GM19099 (cell line): ENCODE results near the gene CLN6.

Experiments used
- POLR2A ChIP-seq: IDR thresholded peaks from 3 replicates; pipeline ENCODE4 v1.6.1; 2011; ENCODE audit warnings: low read depth; ENCODE audit not compliant: insufficient read length; ENCODE audit errors: extremely low read depth

The CLN6 gene

DNA sequence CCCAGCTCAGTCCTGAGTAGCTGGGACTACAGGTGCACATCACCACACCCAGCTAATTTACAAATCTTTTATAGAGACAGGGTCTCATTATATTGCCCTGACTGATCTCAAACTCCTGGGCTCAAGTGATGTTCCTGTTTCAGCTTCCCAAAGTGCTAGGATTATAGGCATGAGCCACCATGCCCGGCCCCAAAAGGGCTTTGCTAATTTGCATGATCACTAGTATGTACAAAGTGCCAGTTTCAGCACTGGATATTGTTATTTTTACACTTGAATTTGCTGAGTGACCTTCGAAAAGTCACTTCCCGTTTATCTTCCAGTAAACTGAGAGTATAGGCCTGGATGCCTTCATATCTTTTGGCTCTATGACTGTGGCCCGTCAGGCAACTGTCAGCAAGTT lies 12.2 kb downstream of the CLN6 start:
- TF ChIP-seq POLR2A: no peak

DNA sequence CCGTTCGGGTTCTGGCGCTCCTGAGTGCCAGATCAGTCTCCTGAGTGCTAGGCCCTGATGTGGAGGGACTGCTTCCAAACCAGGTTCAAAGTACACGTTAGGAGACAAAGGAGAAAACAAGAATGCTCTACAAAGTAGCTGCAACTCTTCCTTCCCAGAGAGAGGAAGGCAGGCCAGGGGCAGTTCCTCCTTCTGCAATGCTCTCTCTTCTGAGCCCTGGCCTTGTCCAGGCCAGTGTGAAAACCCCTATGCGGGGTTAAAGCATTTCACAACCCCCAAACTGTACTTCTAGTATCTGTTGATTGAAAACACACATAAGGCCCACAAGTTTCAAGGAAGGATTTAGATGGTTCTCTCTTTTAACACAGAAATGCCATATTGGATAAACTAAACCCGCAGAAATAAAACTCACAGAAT lies 14.7 kb downstream of the CLN6 start:
- TF ChIP-seq POLR2A: no peak

DNA sequence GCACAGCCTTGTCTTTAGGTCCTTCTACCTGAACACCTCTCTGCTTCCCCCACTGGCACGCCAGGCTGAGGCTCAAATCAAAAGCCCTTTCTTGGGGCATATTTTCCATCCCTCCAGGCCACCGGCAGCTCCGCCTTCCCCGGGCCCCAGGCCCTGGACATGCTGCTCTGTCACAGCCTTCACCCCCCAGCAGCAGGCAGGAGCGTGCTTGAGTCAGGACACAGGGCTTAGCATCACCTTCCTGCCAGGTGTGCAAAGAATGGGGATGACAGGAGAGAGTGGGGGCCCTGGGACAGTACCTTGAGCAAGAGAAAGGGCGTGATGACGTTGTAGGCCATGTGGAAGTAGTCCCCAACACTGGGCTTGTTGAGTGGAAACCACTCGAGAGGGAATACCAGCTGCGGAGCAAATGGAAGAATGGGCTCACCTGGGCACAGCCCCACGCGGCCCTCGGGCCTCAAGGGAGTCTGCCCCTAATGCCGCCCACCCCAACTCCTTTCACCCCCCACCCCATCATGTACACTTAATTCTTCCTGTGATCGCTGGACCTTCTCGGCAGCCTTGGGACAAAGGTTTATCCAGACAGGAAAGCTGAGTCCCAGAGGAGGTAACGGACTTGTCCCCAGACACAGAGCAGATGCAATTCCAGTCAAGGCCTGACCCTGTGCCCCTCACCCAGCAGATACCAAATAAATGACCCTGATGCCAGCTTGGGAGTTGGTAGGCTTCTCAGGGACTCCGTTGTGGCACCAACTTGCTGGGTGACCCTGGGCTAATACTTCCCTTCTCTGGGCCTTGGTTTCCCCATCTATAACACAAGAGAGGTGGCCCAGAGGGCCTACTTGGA lies 15.3 kb downstream of the CLN6 start:
- TF ChIP-seq POLR2A: no peak

DNA sequence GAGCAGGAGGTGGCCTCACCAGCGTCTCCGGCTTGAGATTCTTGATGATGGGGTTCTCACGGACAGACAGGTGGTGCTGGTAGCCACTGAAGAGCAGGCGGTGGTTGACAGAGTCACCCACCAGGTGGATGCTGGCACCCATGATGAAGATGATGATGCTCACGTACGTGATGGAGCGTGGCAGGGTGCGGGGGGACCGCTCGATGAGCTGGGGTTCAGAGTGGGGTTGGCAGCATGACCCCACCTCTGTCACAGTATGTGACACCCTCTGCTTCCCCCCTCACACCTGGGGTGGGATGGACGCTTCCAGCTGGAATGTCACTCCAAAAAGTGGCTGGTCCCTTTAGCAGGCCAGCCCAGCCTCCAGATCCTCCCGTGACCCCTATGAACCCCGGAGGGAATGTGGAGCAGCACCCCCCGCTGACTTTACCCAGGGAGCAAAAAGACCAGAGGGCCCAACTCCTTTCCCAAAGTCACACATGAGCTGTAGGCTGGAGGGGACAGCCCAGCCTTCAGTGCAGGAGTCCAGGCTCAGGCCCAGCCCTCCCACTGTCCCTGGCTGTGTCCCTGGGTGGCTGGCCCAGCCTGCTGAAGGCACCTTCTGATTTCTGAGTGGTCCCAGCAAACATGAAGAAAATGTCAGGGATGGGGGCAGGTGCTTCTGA lies 17.7 kb downstream of the CLN6 start:
- no peak for TF ChIP-seq POLR2A

DNA sequence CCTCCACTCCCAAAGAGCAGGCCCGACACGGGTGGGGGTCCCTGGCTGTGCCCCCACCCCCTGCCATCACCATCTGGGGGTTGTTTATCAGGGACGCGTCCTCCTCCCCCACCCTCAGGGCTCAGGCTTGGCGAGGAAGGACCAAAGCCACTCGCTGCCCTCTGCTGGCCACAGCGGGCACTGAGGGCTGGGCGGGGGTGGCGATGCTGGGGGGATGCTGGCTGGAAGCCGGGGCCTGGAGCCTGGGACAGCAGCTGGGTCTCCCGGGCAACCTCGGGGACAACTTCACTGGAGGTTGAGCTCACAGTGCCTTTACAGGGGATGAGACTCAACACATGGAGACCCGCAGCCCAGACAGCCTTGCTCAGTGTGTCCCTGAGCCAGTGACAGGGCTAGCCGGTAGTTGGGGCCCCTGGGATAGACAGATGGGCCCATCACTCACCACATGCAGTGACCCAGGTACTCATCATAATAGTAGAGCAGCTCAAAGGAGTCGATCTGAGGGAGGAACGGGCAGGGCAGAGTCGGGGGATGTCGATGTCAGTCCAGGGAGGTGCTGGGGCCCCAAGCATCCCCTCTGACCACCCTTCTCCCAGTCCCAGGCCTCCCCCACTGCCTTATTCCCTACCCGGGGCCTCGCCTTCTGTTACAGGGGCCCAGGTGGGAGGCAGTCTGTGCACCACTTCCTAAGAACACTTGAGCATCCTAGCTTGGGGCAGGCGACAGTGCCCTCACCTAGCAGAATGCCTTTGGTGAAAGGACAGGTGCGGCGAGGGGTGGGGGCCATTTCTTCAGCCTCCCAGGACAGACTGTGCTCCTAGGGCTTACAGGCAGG lies 18.5 kb downstream of the CLN6 start:
- no peak for TF ChIP-seq POLR2A

DNA sequence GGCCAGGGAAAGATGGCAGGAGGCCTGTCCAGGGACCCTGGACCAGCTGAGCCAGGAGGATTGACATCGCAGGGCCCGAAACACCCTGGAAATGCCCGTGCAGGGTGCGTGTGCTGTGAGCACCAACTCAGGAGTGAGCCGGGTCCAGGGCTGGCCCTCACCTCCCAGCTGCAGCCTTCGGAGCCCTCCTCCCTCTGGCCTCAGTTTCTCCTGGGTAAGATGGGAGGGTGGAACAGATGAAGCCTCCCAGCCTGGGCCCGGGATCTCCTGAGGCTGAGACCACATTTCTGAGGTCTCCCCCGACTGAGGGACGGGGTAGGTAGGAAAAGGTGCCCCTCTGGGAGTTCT lies 19.1 kb downstream of the CLN6 start:
- no peak for TF ChIP-seq POLR2A

DNA sequence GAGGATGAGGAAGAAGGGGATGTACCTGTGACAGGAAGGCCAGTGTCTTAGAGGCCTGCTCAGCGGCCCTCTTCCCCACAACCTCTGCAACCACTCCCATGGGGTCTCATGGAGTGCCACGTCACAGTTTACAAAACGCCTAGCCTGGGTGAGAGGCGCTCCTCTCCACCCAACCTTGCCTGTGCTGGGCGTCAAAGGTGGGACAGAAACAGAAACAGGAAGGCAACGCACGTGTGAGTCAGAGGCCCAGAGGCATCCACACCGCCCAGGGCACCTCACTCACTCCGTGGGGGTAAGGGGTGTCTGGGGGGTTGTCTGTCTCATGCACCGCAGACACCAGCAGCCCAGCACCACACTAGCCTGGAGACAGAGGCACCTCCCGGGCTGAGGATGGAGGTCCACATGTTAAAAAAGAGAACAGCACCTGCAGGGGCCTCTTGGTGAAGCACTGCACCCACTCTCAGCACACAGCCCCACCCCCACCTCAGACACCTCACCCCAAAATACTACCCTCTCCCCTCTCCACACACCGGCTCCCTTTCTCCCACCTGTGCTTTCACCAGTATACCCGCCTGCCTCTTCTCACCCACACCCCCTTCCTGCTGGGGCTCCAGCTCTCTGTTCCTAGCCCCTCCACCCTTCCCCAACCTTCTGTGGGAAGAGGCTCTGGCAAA lies 19.7 kb downstream of the CLN6 start:
- peak; percentile 10 for TF ChIP-seq POLR2A

DNA sequence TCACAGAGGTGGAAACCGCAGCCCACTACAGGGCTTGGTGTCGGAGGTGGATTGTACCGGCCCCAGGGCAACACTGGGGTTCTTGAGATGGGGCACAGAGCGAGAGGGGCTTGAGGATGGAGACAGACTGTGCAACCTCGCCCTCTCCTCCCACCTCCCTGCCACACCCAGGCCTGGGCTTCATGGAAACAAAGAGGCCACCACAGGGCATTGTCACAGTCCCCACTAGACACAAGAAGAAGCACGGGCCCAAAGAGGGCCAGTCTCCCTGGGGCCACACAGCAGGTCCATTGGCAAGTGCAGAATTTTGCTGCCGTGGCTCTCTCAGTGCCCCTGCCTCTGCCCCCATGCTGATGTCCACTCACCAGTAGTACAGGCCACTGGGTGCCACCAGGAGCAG lies 20.3 kb downstream of the CLN6 start:
- TF ChIP-seq POLR2A: no peak

DNA sequence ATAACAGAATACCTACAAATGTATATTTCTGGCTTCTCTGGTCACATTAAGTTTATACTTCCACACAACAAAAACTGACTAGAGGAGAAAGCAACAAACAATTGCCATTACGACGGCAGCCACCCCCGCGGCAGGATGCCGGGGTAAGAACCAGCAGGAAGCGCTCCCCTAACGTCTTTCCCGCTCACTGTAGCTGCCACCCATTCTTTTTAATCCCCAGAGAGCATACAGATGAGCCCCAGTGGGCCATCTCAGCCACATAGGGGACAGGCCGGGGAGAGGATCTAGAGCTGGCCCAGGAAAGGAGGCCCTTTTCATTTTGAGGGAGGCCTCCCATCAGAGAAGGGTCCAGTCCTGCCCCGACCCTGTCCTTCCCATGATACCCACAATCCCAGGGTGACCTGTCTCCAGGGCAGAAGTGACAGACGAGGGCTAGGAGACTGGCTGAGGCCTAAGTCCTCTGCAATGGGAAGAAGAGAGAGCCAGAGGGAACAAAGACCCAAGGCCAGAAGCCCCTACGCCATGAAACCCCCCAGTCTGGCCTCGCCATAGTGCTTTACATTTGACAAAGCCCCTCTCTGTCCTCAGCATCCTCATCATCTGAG lies 20.8 kb downstream of the CLN6 start:
- TF ChIP-seq POLR2A: no peak

DNA sequence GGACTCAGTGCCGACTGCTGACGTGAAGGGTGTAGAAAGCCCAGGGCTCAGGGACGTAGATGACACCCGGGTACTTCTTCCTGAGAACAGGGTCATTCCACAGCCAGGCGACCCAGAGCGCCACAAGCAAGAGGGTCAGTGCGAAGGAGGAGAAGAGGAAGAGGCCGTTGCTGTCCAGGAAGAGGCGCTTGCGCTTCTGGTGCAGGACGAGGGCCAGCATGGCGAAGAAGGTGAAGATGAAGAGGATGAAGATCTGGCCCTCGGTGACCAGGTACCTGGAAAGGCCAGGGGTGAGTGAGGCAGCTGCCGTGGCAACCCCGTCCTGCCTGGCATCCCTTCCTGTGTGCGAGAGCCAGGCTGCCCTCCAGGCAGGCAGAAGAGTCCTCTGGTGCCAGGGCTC lies 21.4 kb downstream of the CLN6 start:
- no peak for TF ChIP-seq POLR2A

DNA sequence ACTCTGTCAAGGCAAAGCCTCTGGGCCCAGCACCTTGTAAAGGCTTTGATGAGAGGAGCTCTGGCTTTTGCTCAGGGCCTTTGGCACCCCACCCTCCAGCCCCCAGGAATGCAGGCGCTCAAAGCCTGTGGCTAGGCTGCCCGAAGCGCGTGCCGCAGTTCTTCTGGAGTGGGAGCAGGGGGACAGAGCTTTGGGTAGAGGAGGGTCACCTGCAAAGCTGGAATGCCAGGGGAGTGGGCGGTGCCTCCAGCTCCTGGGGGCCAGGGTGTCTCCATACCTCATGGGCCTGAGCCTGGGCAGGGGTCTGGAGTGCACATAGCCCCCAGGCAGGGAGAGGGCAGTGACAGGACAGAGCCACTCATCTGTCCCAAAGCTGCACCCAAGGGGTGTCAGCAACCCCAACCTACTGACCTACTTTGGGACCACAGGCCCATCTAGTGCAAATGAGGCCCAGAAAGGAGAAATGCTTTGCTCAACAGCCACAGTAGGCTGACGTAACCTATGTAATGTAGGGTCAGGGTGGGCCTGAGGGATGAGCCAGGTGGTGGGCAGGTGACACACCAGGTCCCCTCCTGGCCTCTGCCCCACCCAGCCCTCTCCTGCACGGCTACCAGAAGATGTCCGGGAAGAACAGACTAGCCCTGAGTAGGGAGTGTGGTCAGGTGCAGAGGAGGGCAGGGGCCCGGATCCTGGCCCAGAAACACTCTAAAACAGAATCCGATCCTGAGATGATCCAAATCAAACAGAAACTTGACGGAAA lies 22.2 kb downstream of the CLN6 start:
- TF ChIP-seq POLR2A: no peak

DNA sequence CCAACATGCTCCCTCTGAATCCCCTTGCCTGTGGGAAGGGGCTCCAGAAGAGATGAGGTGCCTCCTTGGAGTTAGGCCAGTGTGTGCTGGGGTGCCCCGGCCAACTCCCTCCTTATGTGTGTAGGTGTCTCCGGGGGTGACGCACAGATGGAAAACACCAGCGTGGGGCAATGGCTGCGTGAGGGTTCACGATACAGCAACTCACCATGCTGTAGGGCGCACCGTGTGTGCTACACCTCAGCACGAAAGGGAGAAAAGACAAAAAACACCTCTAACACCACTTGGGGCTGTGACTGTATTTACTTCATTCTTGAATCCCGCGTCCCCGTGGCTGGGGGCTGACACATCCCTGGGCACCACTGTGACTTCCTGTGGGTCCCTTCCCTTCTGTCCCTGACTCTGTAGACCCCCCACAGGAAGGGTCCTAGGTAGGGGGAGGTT lies 22.8 kb downstream of the CLN6 start:
- no peak for TF ChIP-seq POLR2A

DNA sequence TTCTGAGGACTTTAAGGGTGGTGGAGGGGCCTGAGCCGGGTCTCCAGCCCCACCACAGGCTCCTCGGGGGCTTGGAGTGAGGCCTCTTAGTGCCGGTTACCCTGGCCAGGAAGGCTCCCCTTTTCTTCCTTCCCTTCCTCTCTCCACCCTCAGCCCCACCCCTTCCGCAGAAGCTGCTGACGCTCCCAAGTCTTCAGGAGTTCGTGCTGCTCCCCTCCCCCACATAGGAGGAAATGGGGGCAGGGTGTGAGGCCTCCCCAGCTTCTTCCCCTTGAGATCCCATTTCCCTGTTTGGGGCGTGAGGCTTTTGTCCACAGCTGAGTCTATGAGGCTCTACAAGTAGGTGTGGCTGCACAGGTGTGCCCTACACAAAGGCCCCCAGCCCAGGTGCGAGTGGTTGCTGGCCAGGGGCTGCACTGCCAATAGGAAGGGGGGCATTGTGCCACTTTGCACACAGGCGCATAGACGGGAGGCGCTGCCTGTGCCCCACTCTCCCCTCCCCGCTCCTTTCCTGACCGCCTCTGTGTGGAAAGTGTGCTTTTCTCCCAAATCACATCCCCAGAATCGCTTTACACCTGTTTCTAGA lies 23.5 kb downstream of the CLN6 start:
- TF ChIP-seq POLR2A: no peak

DNA sequence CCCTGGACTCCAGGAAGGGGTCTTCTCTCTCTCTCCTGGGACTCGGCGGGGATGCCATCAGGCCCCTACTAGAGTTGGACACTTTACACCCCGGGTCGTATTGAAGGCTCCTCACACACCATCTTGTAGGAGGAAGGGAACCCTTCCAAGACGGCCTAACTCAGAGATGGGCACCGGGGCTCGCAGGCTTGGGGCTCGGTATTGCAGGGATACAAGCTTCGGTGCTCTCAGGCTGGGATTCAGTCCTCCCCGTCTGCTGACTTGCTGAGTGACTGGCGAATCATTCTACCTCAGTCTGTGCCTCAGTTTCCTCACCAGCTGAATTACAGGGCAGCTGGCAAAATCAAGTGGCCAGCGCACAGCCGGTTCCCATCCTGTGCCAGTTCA lies 24.0 kb downstream of the CLN6 start:
- TF ChIP-seq POLR2A: no peak
